Right atrium auricular region (tissue), 2 donors: ENCODE measurements around the gene TM4SF20. TPM values are rescaled to one million over a fixed set of nuclear protein-coding genes. Genes with fewer than 3 reads are reported as not detected.

Experiments
- DNase-seq: peaks from one replicate; pipeline ENCODE4 v3.0.0-alpha.2; 2019; ENCODE audit warnings: low spot score
- H3K27ac ChIP-seq, 2 donors: fragments of 200-600 bp; sonication (generic); 1 replicate in 1 of 2; 2 replicates in 1 of 2; pipeline ENCODE4 v1.5.1; 2016 to 2019
- H3K27me3 ChIP-seq, 2 donors: fragments of 200-600 bp; sonication (generic); one replicate each; pipeline versions ENCODE4 v1.5.1 to v1.6.0; 2017 to 2019
- H3K36me3 ChIP-seq: fragments of 200-600 bp; sonication (generic); one replicate; pipeline ENCODE4 v1.5.1; 2016
- H3K4me1 ChIP-seq, 2 donors: fragments of 200-600 bp; sonication (generic); one replicate each; pipeline versions ENCODE4 v1.5.1 to v1.6.0; 2017 to 2019
- H3K4me3 ChIP-seq, 2 donors: fragments of 200-600 bp; sonication (generic); 1 replicate in 1 of 2; 2 replicates in 1 of 2; pipeline ENCODE4 v1.5.1; 2017 to 2019; ENCODE audit warnings: mild to moderate bottlenecking in 1 of 2, moderate library complexity in 1 of 2
- H3K9me3 ChIP-seq, 2 donors: fragments of 200-600 bp; sonication (generic); one replicate each; pipeline ENCODE4 v1.5.1; 2019
- CTCF ChIP-seq, 2 donors: fragments of 200-600 bp; sonication (generic); IDR thresholded peaks; one replicate each; pipeline ENCODE4 v1.5.1; 2019; ENCODE audit warnings: antibody characterized with exemption in 2 of 2
- total RNA-seq, 2 donors: library from RNA; depleted of rRNA; stranded (reverse); fragments of >200 nt; gene quantifications; one replicate each; pipeline ENCODE4 v1.1.0, GENCODE V29; 2016

The TM4SF20 gene
- total RNA-seq, 2 donors from 2014 or later = not detected

- Histone ChIP-seq H3K27me3 (no peaks in the 10 kb centered on the region), H3K4me1 (no peaks in the 10 kb centered on the region), H3K9me3 (no peaks in the 10 kb centered on the region), H3K27ac (no peak overlapping the region), H3K36me3 (no peaks in the 10 kb centered on the region), H3K4me3 (no peak overlapping the region)
- no peak for DNase-seq
- TF ChIP-seq CTCF (IDR thresholded peaks at IDR 0.05) = no peak
Measured at GRCh38 chr2:227317834-227318233, 61.3 kb downstream of the TM4SF20 start.

GRCh38 chr2:227313310-227313709 lies 65.8 kb downstream of the TM4SF20 start:
- Histone ChIP-seq H3K27me3 (no peaks in the 10 kb centered on the region), H3K9me3 (no peaks in the 10 kb centered on the region), H3K4me3 (no peak overlapping the region), H3K4me1 (no peaks in the 10 kb centered on the region), H3K27ac (no peak overlapping the region), H3K36me3 (no peaks in the 10 kb centered on the region)
- DNase-seq = no peak
- TF ChIP-seq CTCF (IDR thresholded peaks at IDR 0.05) = no peak

- no peak for DNase-seq
- Histone ChIP-seq H3K27me3 (no peaks in the 10 kb centered on the region), H3K36me3 (no peaks in the 10 kb centered on the region), H3K9me3 (no peaks in the 10 kb centered on the region), H3K27ac (no peak overlapping the region), H3K4me1 (no peaks in the 10 kb centered on the region), H3K4me3 (no peak overlapping the region)
- no peak for TF ChIP-seq CTCF (IDR thresholded peaks at IDR 0.05)
Measured at GRCh38 chr2:227312579-227312978, 66.5 kb downstream of the TM4SF20 start.

Other genes starting within 250 kb of the TM4SF20 start
- gene COL4A4, start 215.1 kb downstream of the TM4SF20 start, total RNA-seq = 10 to 100 TPM in 1 of 2 donors, 1 to 10 TPM in 1; 3.8 to 10.0 TPM
- gene COL4A3, start 214.7 kb downstream of the TM4SF20 start, total RNA-seq = 1 to 10 TPM; 2.7 to 8.0 TPM
- 100 to 1,000 TPM in 1 of 2 donors, 10 to 100 TPM in 1; 93.1 to 116 TPM for gene MFF, start 54.1 kb downstream of the TM4SF20 start, total RNA-seq
- not detected for gene SCYGR1, start 8.6 kb upstream of the TM4SF20 start, total RNA-seq
- 10 to 100 TPM; 47.8 to 75.7 TPM for gene AGFG1, start 92.8 kb upstream of the TM4SF20 start, total RNA-seq
- gene SCYGR2, start 219.6 kb upstream of the TM4SF20 start, total RNA-seq = not detected
- gene SCYGR3, start 235.5 kb upstream of the TM4SF20 start, total RNA-seq = not detected
- gene SCYGR4, start 238.2 kb upstream of the TM4SF20 start, total RNA-seq = not detected